Endodermal cell (in vitro differentiated cells): Measurements from ENCODE around the gene SMIM33. TPM values are rescaled to one million over a fixed set of nuclear protein-coding genes. Genes with fewer than 3 reads are reported as not detected.

Experiments
- DNase-seq: peaks from one replicate; pipeline ENCODE4 v3.0.0-alpha.2; 2017
- H3K27ac ChIP-seq: 2 replicates; pipeline ENCODE4 v1.5.1; 2013; ENCODE audit warnings: mild to moderate bottlenecking, low read depth, low read length, moderate library complexity
- H3K27me3 ChIP-seq: 2 replicates; pipeline ENCODE4 v1.6.1; 2013; ENCODE audit warnings: mild to moderate bottlenecking, low read length, moderate library complexity; ENCODE audit not compliant: insufficient read depth, control insufficient read depth, poor library complexity, severe bottlenecking
- H3K36me3 ChIP-seq: 2 replicates; pipeline ENCODE4 v1.7.0; 2013; ENCODE audit warnings: mild to moderate bottlenecking, low read length, moderate library complexity; ENCODE audit not compliant: control insufficient read depth, insufficient read depth
- H3K4me1 ChIP-seq: one replicate; pipeline ENCODE4 v1.7.0; 2013; ENCODE audit warnings: low read length; ENCODE audit not compliant: control insufficient read depth, insufficient read depth
- H3K4me3 ChIP-seq: 2 replicates; pipeline ENCODE4 v1.5.1; 2013; ENCODE audit warnings: mild to moderate bottlenecking, low read length, moderate library complexity
- H3K9ac ChIP-seq: 2 replicates; pipeline ENCODE4 v1.6.1; 2013; ENCODE audit warnings: mild to moderate bottlenecking, low read length, moderate library complexity; ENCODE audit not compliant: poor library complexity, severe bottlenecking; ENCODE audit errors: extremely low read depth
- H3K9me3 ChIP-seq: 2 replicates; pipeline ENCODE4 v1.6.1; 2013; ENCODE audit warnings: mild to moderate bottlenecking, low read length, moderate library complexity; ENCODE audit not compliant: control insufficient read depth
- H3K27ac Mint-ChIP-seq: 2 replicates; pipeline ENCODE4 v1.8.0; 2020; ENCODE audit warnings: mixed read lengths
- H3K27me3 Mint-ChIP-seq: 2 replicates; pipeline ENCODE4 v1.8.0; 2021; ENCODE audit warnings: mild to moderate bottlenecking, mixed read lengths; ENCODE audit not compliant: insufficient read depth
- H3K36me3 Mint-ChIP-seq: 2 replicates; pipeline ENCODE4 v1.8.0; 2020; ENCODE audit warnings: low read depth, mixed read lengths
- H3K4me1 Mint-ChIP-seq: 2 replicates; pipeline ENCODE4 v1.8.0; 2020; ENCODE audit warnings: mixed read lengths
- H3K4me3 Mint-ChIP-seq: 2 replicates; pipeline ENCODE4 v1.8.0; 2020; ENCODE audit warnings: mild to moderate bottlenecking, moderate library complexity, mixed read lengths
- H3K9me3 Mint-ChIP-seq: 2 replicates; pipeline ENCODE4 v1.8.0; 2020; ENCODE audit warnings: mild to moderate bottlenecking, mixed read lengths
- CTCF ChIP-seq: fragments of 200-600 bp; sonication (generic); conservative IDR thresholded peaks from 2 replicates; pipeline ENCODE4 v1.5.0; 2021; ENCODE audit warnings: antibody characterized with exemption, mild to moderate bottlenecking
- WGBS, 2 experiments: methylation state at CpG; one replicate each; pipeline versions ENCODE4 v1.1.5 to v1.1.7; 2013; ENCODE audit warnings: missing lambda C conversion rate in 2 of 2, mixed read lengths in 1 of 2; ENCODE audit not compliant: insufficient coverage in 1 of 2, insufficient read length in 1 of 2; 5-methylcytosine and 5-hydroxymethylcytosine counted together
- total RNA-seq, 2 donors: library from RNA; stranded (reverse); fragmentation: NEBNext Ultra II Directional in 1 of 2; extraction: Animal tissue kit (Norgen Biotek cat#: 25700) in 1 of 2; gene quantifications; 2 replicates in 1 of 2; 3 replicates in 1 of 2; pipeline ENCODE4 v1.2.1, GENCODE V29; 2021

Gene SMIM33
- total RNA-seq, 2 donors from 2014 or later = not detected

DNA sequence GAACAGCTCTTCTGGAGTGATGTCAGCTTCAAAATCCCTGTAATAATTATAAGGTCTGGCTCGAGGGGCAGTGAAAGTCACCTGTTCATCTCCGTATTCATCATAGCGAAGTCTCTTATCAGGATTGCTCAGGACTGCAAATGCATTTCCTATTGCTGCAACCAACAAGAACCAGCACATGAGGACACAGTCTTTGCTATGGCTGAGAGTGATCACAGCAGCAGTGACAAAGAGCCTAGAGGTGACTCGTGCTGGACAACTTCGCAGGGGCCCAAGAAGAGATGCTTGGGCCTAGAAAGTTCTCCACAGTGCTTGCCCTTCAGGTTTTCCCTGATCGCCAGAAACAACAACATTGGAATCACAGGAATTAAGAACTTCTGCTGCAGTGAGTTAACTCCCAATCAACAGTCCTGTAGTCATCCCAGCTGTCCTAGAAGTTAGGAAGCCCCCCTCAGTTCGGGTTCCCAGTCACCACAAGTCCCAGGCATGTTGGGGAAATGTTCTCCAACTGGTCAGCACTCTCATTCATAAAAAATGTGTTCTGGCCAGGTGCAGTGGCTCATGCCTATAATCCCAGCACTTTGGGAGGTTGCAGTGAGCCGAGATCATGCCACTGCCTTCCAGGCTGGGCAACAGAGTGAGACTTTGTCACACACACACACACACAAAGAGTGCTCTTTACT lies 44.5 kb upstream of the SMIM33 start:
- no peak for DNase-seq
- TF ChIP-seq CTCF = no peak
- Histone ChIP-seq H3K36me3 (peaks cover 8% of the 10 kb centered on the region), H3K9ac (no peak overlapping the region), H3K4me1 (no peaks in the 10 kb centered on the region), H3K27ac (no peak overlapping the region), H3K27me3 (no peaks in the 10 kb centered on the region), H3K9me3 (no peaks in the 10 kb centered on the region), H3K4me3 (no peak overlapping the region)
- no peaks in the 10 kb centered on the region for H3K9me3 Mint-ChIP-seq
- H3K4me3 Mint-ChIP-seq = no peak overlapping the region
- H3K36me3 Mint-ChIP-seq = peaks cover 52% of the 10 kb centered on the region
- H3K27me3 Mint-ChIP-seq = no peaks in the 10 kb centered on the region
- H3K27ac Mint-ChIP-seq = no peak overlapping the region
- 94% methylated on average over 7 to 8 of the region's 8 CpGs for WGBS, 2 experiments
- peaks cover 4% of the 10 kb centered on the region for H3K4me1 Mint-ChIP-seq

- Mint-ChIP-seq H3K27me3 (no peaks in the 10 kb centered on the region), H3K4me1 (no peaks in the 10 kb centered on the region), H3K27ac (no peak overlapping the region), H3K4me3 (no peak overlapping the region), H3K36me3 (peaks cover 44% of the 10 kb centered on the region), H3K9me3 (no peaks in the 10 kb centered on the region)
- Histone ChIP-seq H3K36me3 (no peaks in the 10 kb centered on the region), H3K4me3 (no peak overlapping the region), H3K4me1 (no peaks in the 10 kb centered on the region), H3K27ac (no peak overlapping the region), H3K9me3 (no peaks in the 10 kb centered on the region), H3K9ac (no peak overlapping the region), H3K27me3 (no peaks in the 10 kb centered on the region)
- no peak for DNase-seq
- 100% methylated on average over 1 to 2 of the region's 2 CpGs for WGBS, 2 experiments
- TF ChIP-seq CTCF = no peak
Observed at GRCh38 chr5:139430015-139430414, 40.8 kb upstream of the SMIM33 start.

GRCh38 chr5:139431706-139432105 lies 39.1 kb upstream of the SMIM33 start:
- H3K4me3 Mint-ChIP-seq = no peak overlapping the region
- H3K27ac Mint-ChIP-seq = no peak overlapping the region
- H3K9me3 ChIP-seq = no peaks in the 10 kb centered on the region
- H3K27ac ChIP-seq = no peak overlapping the region
- H3K9me3 Mint-ChIP-seq = no peaks in the 10 kb centered on the region
- H3K4me1 ChIP-seq = no peaks in the 10 kb centered on the region
- no peak overlapping the region for H3K4me3 ChIP-seq
- no peaks in the 10 kb centered on the region for H3K27me3 Mint-ChIP-seq
- no peak overlapping the region for H3K9ac ChIP-seq
- H3K36me3 Mint-ChIP-seq = peaks cover 39% of the 10 kb centered on the region
- H3K27me3 ChIP-seq = no peaks in the 10 kb centered on the region
- WGBS, 2 experiments = 92% methylated on average over 1 of the region's 1 CpG; no CpG with 5 or more reads in 1 of the 2 experiments
- no peak for TF ChIP-seq CTCF
- peaks cover 1% of the 10 kb centered on the region for H3K36me3 ChIP-seq
- no peak for DNase-seq
- no peaks in the 10 kb centered on the region for H3K4me1 Mint-ChIP-seq
